ENCODE measurements around the gene SPEN. TPM values are rescaled to one million over a fixed set of nuclear protein-coding genes. Genes with fewer than 3 reads are reported as not detected.
A peak's percentile ranks its signal among the peaks of the same experiment; 100 is the strongest.

The SPEN gene
- total RNA-seq, 4 donors from 2014 or later = 51.8 to 94.9 (median 61.5) TPM

GRCh38 chr1:15938628-15939161 lies 91.2 kb downstream of the SPEN start:
- H3K36me3 ChIP-seq = peaks cover 0 to 98% (median 0%) of the 10 kb centered on the region in 3 donors
- TF ChIP-seq POLR2A (IDR thresholded peaks at IDR 0.05) = no peak
- TF ChIP-seq, protein P1, sequence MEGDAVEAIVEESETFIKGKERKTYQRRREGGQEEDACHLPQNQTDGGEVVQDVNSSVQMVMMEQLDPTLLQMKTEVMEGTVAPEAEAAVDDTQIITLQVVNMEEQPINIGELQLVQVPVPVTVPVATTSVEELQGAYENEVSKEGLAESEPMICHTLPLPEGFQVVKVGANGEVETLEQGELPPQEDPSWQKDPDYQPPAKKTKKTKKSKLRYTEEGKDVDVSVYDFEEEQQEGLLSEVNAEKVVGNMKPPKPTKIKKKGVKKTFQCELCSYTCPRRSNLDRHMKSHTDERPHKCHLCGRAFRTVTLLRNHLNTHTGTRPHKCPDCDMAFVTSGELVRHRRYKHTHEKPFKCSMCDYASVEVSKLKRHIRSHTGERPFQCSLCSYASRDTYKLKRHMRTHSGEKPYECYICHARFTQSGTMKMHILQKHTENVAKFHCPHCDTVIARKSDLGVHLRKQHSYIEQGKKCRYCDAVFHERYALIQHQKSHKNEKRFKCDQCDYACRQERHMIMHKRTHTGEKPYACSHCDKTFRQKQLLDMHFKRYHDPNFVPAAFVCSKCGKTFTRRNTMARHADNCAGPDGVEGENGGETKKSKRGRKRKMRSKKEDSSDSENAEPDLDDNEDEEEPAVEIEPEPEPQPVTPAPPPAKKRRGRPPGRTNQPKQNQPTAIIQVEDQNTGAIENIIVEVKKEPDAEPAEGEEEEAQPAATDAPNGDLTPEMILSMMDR (IDR thresholded peaks at IDR 0.05) = no peak
- peak in 1 of 3 donors; percentile 44 for DNase-seq
- no peaks in the 10 kb centered on the region for H3K9me3 ChIP-seq
- no peaks in the 10 kb centered on the region for H3K27me3 ChIP-seq
- no peak overlapping the region for H3K4me3 ChIP-seq
- H3K27ac ChIP-seq = peak overlapping the region in 2 of 4 donors; percentile 16 to 55
- H3K4me1 ChIP-seq = peaks cover 0 to 19% (median 0%) of the 10 kb centered on the region in 4 donors

DNA sequence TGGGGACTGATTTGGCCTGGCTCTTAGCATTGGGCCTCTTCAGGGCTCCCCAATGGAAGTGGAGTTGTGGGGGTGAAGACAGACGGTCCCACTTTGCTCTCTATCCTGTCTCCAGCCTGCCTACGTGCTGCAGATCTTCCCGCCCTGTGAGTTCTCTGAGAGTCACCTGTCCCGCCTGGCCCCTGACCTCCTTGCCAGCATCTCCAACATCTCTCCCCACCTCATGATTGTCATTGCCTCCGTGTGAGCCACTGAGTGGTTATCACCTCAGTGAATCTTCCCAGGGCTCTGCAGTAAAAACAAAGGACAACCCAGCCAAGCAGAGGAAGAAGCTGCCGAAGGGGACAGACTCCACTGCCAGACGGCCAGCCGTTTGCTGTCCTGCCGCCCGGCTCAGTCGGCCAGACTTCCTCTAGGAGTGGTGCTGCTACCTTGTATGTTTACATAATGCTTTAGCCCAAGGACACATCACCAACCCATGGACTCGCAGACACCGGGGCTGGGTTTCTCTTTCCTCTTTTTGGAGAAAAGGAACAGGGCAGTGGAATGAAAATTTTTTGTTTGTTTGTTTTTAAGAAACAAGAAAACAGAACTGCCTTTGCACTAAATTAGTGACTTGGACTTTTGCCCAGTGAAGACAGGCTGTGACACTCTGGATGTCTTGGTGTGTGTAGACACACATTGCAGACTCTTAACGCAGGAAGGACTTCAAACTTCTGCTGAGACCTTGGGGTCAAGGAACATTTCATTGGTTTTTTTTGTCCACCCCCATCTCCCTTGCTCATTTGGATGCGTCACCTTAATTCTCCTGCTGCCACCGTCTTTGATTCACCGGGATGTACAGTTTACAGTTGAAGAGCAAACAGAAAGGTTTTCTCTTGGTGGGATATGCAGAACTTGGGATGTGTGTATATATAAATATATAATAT lies 91.9 kb downstream of the SPEN start:
- peak in 2 of 3 donors; percentile 50 to 51 for DNase-seq
- H3K36me3 ChIP-seq = peaks cover 0 to 98% (median 0%) of the 10 kb centered on the region in 3 donors
- TF ChIP-seq, protein P1 (IDR thresholded peaks at IDR 0.05) = no peak
- TF ChIP-seq POLR2A (IDR thresholded peaks at IDR 0.05) = no peak
- H3K27ac ChIP-seq = peak overlapping the region in 2 of 4 donors; percentile 16 to 55
- no peaks in the 10 kb centered on the region for H3K27me3 ChIP-seq
- H3K4me1 ChIP-seq = peaks cover 0 to 19% (median 0%) of the 10 kb centered on the region in 4 donors
- no peaks in the 10 kb centered on the region for H3K9me3 ChIP-seq
- H3K4me3 ChIP-seq = no peak overlapping the region

DNA sequence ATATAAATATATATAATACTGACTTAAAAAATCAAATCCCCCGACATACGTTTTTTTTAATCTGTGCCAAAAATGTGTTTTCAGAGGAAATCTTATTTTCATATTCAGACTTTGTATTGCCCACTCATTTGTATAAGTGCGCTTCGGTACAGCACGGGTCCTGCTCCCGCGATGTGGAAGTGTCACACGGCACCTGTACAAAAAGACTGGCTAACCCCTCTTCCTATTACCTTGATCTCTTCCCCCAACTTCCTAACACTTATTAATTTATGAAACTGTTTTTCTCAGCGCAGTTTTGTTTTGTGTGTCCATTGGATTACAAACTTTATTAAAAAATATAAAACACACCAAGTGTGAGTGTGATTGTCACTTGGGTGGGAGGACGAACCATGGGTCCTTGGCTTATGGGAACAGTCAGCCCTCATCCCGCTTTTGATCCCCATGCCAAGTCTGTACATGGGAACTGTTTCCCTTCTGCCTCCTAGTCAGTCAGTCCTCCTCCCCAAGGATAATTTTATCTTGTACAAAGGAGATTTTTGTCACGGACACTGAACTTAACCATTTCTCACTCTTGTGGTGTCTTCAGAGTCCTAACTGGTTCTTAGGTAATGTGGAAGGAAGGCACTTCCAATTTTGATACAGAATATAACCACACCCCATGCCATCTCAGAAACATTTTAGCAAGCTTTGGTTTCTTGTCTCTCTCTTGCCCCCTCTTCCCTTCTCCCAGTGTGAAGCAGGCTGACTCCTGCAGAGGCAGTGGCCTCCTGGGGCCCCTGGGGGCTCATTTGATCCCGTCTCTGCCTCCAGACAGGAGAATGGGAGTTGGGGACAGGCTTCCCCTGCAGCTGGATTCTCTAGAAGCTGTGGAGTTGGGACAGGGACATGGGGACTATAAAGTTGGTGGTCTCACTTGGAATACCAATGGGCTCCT lies 92.9 kb downstream of the SPEN start:
- H3K27me3 ChIP-seq = no peaks in the 10 kb centered on the region
- H3K36me3 ChIP-seq = peaks cover 0 to 98% (median 0%) of the 10 kb centered on the region in 3 donors
- H3K9me3 ChIP-seq = no peaks in the 10 kb centered on the region
- H3K27ac ChIP-seq = no peak overlapping the region
- H3K4me1 ChIP-seq = peaks cover 0 to 19% (median 0%) of the 10 kb centered on the region in 4 donors
- no peak for TF ChIP-seq POLR2A (IDR thresholded peaks at IDR 0.05)
- TF ChIP-seq, protein P1 (IDR thresholded peaks at IDR 0.05) = no peak
- no peak for DNase-seq
- H3K4me3 ChIP-seq = no peak overlapping the region

DNA sequence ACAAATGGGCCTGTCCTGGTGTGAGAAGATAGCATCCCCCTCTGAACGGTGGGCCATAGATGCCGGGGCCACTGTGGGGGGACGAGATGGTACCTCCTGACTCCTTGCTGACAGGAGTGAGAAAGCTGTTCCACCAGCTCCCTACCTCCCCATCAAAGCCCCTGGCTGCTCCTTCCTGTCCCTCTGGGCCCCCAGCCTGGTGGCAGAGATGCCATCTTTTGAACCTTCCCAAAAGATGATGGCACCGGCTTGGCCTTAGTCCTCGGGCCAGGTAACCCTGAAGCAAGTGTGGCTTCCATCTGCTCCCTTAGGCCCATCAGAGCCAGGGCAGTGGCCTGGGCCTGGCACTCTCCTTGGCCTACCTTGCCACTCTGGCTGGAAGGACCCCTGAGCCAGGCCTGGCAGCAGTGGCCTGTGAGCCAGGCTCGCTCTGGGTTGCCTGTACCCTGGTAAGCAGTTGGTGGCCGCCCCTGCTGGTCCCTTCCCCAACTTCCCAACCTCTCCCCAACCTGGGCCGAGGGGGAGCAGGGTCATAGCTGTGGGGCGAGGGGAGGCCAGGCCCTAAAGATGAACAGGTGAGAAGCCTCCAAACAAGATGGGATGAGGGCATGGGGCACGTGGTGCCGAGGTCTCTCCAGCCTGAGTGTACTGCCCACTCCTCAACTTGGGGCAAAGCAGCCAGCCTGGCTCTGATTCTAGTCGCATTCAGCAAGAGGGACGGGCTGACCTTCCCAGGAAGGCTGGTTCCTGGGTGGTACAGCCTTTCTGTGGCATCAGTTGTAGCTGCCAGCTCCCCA lies 93.7 kb downstream of the SPEN start:
- Histone ChIP-seq H3K4me3 (no peak overlapping the region), H3K9me3 (no peaks in the 10 kb centered on the region), H3K27me3 (no peaks in the 10 kb centered on the region), H3K27ac (no peak overlapping the region), H3K36me3 (peaks cover 0 to 98% (median 0%) of the 10 kb centered on the region in 3 donors), H3K4me1 (peaks cover 0 to 19% (median 0%) of the 10 kb centered on the region in 4 donors)
- DNase-seq = peak in 1 of 3 donors; percentile 44
- TF ChIP-seq, protein P1 (IDR thresholded peaks at IDR 0.05) = no peak
- TF ChIP-seq POLR2A (IDR thresholded peaks at IDR 0.05) = no peak
